ENCODE measurements around the gene MGME1.

The MGME1 gene

DNA sequence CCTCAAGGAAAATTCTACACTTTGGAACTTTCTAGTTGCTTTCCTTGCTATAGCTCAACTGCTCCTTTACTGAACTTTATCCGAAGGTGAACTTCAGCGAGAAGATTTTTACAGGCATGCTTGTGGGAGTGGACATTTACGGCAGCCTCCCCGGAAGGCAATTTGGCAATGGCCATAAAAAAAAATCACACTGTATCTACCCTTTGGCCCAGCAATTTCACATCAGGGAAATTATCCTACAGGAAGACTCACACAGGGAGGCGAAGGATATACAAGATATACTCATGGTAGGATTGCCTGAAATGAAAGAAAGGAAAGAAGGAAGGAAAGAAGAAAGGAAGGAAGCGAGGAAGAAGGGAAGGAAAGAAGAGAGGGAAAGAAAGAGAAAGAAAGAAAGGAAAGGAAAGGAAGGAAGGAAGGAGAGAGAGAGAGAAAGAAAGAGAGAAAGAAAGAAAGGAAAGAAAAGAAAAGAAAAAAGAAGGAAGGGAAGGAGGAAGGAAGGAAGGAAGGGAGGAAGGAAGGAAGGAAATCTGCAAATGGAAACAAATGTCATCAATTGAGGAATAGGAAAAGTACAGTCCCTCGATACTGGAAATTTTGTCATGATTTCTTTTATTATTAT lies 63.2 kb downstream of the MGME1 start:
- no peak for DNase-seq

- no peak for DNase-seq
Measured at GRCh38 chr20:18032977-18033892, 64.4 kb downstream of the MGME1 start.

DNA sequence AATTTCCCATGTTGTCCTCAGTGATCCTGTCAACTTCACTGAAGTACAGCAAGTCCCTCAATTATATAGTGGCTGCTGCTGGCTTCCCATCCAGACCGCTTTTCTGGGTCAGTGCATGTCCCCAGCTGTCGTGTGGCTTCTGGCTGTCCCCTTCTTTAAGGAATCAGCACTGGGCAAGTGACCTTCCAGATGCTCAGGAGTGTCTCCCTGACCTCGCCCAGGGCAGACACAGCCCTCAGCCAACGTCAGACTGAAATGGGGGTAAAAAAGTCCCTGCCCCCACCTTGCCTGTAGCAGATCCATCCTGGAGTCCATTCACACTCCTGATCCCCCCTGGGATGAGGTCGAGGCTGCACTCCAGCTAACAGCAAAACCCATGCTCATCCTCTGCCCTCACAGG lies 65.2 kb downstream of the MGME1 start:
- no peak for DNase-seq

- no peak for DNase-seq
Measured at GRCh38 chr20:18039063-18039462, 70.2 kb downstream of the MGME1 start.
